ENCODE data around the gene RAB5B. TPM values are rescaled to one million over a fixed set of nuclear protein-coding genes. Genes with fewer than 3 reads are reported as not detected.
"Not testable (repeated sequence)": the region's sequence is repeated elsewhere in the genome, so short reads cannot be mapped to it uniquely, and the experiment has no call there.

Gene RAB5B
- total RNA-seq, 1 donor from 2014 or later = 150 TPM

GRCh38 chr12:55979069-55979468 is 5.2 kb downstream of the RAB5B start:
- Histone ChIP-seq H3K27me3 (no peaks in the 10 kb centered on the region), H3K4me1 (peaks cover 36% of the 10 kb centered on the region), H3K36me3 (peaks cover 32% of the 10 kb centered on the region), H3K9me3 (no peaks in the 10 kb centered on the region), H3K4me3 (no peak overlapping the region), H3K27ac (peak overlapping the region; percentile 15)
- TF ChIP-seq, protein P1, sequence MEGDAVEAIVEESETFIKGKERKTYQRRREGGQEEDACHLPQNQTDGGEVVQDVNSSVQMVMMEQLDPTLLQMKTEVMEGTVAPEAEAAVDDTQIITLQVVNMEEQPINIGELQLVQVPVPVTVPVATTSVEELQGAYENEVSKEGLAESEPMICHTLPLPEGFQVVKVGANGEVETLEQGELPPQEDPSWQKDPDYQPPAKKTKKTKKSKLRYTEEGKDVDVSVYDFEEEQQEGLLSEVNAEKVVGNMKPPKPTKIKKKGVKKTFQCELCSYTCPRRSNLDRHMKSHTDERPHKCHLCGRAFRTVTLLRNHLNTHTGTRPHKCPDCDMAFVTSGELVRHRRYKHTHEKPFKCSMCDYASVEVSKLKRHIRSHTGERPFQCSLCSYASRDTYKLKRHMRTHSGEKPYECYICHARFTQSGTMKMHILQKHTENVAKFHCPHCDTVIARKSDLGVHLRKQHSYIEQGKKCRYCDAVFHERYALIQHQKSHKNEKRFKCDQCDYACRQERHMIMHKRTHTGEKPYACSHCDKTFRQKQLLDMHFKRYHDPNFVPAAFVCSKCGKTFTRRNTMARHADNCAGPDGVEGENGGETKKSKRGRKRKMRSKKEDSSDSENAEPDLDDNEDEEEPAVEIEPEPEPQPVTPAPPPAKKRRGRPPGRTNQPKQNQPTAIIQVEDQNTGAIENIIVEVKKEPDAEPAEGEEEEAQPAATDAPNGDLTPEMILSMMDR (IDR thresholded peaks at IDR 0.05) = no peak
- no peak for DNase-seq
- ATAC-seq = peak; percentile 8
- intact Hi-C loops (cut with DNase I) = no loop called here

DNA sequence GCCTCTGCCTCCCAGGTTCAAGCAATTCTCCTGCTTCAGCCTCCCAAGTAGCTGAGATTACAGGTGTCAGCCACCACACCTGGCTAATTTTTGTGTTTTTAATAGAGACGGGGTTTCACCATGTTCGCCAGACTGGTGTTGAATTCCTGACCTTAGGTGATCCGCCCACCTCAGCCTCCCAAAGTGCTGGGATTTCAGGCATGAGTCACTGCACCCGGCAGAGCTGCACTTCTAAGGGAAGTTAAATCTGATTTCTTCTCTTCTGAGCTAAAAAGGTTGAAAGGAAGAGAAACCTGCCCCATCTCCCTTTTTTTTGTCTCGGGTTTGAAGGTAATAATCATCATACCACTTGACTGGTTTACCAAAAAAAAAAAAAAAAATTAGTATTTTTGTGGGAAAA is 8.0 kb downstream of the RAB5B start:
- peak; percentile 15 for ATAC-seq
- peaks cover 49% of the 10 kb centered on the region for H3K36me3 ChIP-seq
- H3K27ac ChIP-seq; intact Hi-C loops (cut with DNase I); H3K27me3 ChIP-seq; H3K4me3 ChIP-seq; H3K9me3 ChIP-seq; DNase-seq: not testable (repeated sequence)
- peaks cover 18% of the 10 kb centered on the region for H3K4me1 ChIP-seq

DNA sequence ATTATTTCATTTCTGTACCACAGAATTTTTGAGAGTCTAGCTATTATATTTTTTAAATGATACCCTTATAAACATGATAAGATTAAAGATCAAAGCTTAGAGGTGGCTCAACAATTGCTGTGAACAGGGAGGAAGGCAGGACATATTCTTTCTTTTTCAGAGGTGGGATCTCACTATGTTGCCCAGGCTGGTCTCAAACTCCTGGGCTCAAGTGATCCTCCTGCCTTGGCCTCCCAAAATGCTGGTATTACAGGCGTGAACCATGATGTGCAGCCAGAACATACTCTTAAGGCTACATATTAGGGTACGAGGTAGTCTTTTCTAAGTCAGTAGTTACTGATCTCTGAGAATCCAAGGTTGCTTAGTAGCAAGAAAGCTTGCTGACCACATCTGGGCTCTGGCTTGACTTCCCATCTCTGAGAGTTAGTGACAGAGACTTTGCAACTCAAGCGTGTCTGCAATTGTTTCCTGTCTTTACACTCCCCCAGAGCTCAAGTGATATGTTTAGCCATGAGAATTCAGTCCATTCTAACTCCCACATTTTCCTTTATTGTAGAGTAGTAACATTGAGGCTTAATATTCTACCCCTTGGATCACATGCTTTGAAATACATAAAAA is 8.6 kb downstream of the RAB5B start:
- Histone ChIP-seq H3K9me3 (no peaks in the 10 kb centered on the region), H3K4me1 (peaks cover 15% of the 10 kb centered on the region), H3K4me3 (no peak overlapping the region), H3K27ac (no peak overlapping the region), H3K36me3 (peaks cover 54% of the 10 kb centered on the region), H3K27me3 (no peaks in the 10 kb centered on the region)
- DNase-seq = no peak
- TF ChIP-seq, protein P1 (IDR thresholded peaks at IDR 0.05) = no peak
- peak; percentile 77 for ATAC-seq
- intact Hi-C loops (cut with DNase I) = no loop called here

DNA sequence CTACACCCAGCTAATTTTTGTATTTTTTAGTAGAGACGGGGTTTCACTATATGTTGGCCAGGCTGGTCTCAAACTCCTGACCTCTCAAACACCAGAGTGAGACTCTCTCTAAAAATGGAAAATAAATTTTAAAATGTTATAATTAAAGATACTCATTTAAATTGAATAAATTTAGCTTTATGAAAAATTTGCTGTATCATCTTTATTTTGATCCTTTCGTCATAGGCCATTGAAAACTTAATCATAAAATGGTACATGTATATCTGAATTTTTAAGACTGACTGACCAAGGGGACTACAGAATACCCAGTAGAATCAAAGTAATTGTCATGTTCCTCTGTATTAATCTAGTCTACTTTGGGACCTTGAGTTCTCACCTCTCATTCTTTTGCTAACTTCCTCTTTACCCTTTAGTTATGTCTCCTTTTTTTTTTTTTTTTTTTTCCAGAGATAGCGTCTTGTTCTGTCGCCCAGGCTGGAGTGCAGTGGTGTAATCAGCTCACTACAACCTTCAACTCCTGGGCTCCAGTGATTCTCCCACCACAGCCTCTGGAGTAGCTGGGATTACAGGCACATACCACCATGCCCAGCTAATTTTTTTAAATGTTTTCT is 9.5 kb downstream of the RAB5B start:
- no peak overlapping the region for H3K4me3 ChIP-seq
- peaks cover 11% of the 10 kb centered on the region for H3K4me1 ChIP-seq
- intact Hi-C loops (cut with DNase I) = no loop called here
- ATAC-seq (no peak), DNase-seq (no peak)
- H3K9me3 ChIP-seq = no peaks in the 10 kb centered on the region
- H3K27ac ChIP-seq = no peak overlapping the region
- peaks cover 63% of the 10 kb centered on the region for H3K36me3 ChIP-seq
- no peaks in the 10 kb centered on the region for H3K27me3 ChIP-seq
- TF ChIP-seq, protein P1 (IDR thresholded peaks at IDR 0.05) = no peak

DNA sequence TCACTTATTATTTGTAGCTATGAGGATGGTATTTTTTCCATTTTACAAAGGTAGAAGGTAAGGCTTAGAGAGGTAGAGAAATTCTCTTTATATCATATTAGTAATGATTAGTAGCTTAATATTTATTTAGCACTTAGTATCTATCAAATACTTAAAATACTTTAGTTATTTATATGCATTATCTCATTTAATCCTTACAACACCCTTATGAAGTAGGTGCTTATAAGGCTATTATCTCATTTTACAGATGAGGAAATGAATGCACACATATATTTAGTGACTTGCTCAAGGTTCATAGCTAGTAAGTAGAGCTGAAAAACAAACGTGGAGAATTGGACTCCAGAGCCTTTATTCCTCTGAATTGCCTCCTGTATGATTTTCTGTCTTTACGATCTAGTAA is 11.0 kb downstream of the RAB5B start:
- Histone ChIP-seq H3K4me1 (peaks cover 11% of the 10 kb centered on the region), H3K36me3 (peaks cover 78% of the 10 kb centered on the region), H3K27ac (no peak overlapping the region), H3K9me3 (no peaks in the 10 kb centered on the region), H3K4me3 (no peak overlapping the region), H3K27me3 (no peaks in the 10 kb centered on the region)
- intact Hi-C loops (cut with DNase I) = no loop called here
- TF ChIP-seq, protein P1 (IDR thresholded peaks at IDR 0.05) = no peak
- no peak for DNase-seq
- no peak for ATAC-seq

DNA sequence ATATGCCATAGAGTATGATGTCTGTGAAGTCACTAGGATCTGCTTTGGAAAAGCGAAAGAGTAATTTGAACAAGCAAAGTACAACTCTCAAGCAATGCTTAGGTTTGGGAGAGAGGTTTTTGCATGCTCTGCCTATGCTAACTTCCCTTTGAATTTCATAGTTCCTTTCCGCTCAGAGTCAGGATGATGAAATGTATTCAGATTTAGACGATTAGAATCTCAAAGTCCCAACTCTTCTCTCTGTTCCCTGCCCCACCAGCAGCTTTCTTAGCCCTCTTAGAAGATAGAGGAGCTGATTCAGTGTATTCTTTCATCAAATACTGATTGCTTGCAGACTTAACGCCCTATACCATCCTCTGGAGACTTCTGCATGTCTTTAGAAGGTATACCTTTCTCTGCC is 11.5 kb downstream of the RAB5B start:
- DNase-seq (no peak), ATAC-seq (no peak)
- peaks cover 81% of the 10 kb centered on the region for H3K36me3 ChIP-seq
- H3K27me3 ChIP-seq = no peaks in the 10 kb centered on the region
- H3K27ac ChIP-seq = no peak overlapping the region
- H3K9me3 ChIP-seq = no peaks in the 10 kb centered on the region
- intact Hi-C loops (cut with DNase I) = no loop called here
- H3K4me3 ChIP-seq = no peak overlapping the region
- peaks cover 11% of the 10 kb centered on the region for H3K4me1 ChIP-seq
- TF ChIP-seq, protein P1 (IDR thresholded peaks at IDR 0.05) = no peak

DNA sequence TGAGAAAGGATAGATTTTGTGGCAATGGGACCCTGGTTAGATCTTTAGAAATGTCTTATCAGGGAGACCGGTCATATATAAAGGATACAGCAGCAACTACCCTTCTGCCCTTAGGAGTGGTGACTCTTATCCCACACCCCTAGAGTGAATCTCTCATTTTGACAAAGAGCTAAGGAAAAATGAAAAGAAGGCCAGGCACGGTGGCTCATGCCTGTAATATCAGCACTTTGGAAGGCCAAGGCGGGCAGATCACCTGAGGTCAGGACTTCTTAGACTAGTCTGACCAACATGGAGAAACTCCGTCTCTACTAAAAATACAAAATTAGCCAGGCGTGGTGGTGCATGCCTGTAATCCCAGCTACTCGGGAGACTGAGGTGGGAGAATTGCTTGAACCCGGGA is 12.1 kb downstream of the RAB5B start:
- intact Hi-C loops (cut with DNase I); H3K27me3 ChIP-seq; DNase-seq; ATAC-seq; H3K27ac ChIP-seq; H3K9me3 ChIP-seq; H3K4me3 ChIP-seq: not testable (repeated sequence)
- H3K4me1 ChIP-seq = peaks cover 11% of the 10 kb centered on the region
- H3K36me3 ChIP-seq = peaks cover 83% of the 10 kb centered on the region

All from upper lobe of right lung (tissue), 1 donor.